Muscle layer of colon (tissue), 2 donors: Measurements from ENCODE around the gene ROBO1.

ENCODE experiments used
- H3K27ac ChIP-seq: one replicate; pipeline ENCODE4 v1.7.0; 2013; ENCODE audit warnings: low read depth, mild to moderate bottlenecking, low read length, moderate library complexity
- H3K27me3 ChIP-seq, 2 donors: one replicate each; pipeline ENCODE4 v1.7.0; 2013; ENCODE audit warnings: low read length in 2 of 2, mild to moderate bottlenecking in 2 of 2; ENCODE audit not compliant: insufficient read depth in 2 of 2, control insufficient read depth in 1 of 2
- H3K36me3 ChIP-seq: one replicate; pipeline ENCODE4 v1.7.0; 2013; ENCODE audit warnings: mild to moderate bottlenecking, low read length; ENCODE audit not compliant: insufficient read depth
- H3K4me1 ChIP-seq: one replicate; pipeline ENCODE4 v1.7.0; 2013; ENCODE audit warnings: mild to moderate bottlenecking, low read length; ENCODE audit not compliant: insufficient read depth
- H3K4me3 ChIP-seq, 2 donors: one replicate each; pipeline ENCODE4 v1.7.0; 2013; ENCODE audit warnings: low read length in 2 of 2, low read depth in 1 of 2, mild to moderate bottlenecking in 1 of 2, moderate library complexity in 1 of 2
- H3K9ac ChIP-seq: one replicate; pipeline ENCODE4 v1.7.0; 2013; ENCODE audit warnings: low read length
- H3K9me3 ChIP-seq: one replicate; pipeline ENCODE4 v1.7.0; 2013; ENCODE audit warnings: mild to moderate bottlenecking, low read length
- donor health status: abdominal sarcoma.
- donor health status: Adenocarcinoma of cecum.

Gene ROBO1

DNA sequence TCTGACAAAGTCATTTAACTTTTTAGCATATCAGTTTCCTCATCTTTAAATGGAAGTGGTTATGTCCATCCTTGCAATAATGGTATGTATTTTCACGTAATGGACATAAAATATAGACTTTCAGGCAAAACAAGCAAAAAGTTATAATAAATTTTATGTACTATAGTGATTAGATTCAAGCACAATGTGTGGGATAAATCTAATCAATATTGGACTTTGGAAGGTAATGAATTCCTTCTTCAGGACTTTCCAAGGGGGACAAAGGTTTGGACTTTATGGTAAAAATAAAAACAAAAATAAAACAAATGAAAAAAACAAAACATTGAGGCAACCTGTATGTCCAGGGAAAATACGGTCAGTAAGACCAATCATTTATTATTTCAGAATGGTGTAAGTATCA is 357.7 kb downstream of the ROBO1 start:
- no peak overlapping the region for H3K27ac ChIP-seq
- H3K4me3 ChIP-seq: no peak overlapping the region
- H3K9ac ChIP-seq: no peak overlapping the region
- H3K36me3 ChIP-seq: no peaks in the 10 kb centered on the region
- H3K4me1 ChIP-seq: no peaks in the 10 kb centered on the region
- no peaks in the 10 kb centered on the region for H3K27me3 ChIP-seq
- no peaks in the 10 kb centered on the region for H3K9me3 ChIP-seq

DNA sequence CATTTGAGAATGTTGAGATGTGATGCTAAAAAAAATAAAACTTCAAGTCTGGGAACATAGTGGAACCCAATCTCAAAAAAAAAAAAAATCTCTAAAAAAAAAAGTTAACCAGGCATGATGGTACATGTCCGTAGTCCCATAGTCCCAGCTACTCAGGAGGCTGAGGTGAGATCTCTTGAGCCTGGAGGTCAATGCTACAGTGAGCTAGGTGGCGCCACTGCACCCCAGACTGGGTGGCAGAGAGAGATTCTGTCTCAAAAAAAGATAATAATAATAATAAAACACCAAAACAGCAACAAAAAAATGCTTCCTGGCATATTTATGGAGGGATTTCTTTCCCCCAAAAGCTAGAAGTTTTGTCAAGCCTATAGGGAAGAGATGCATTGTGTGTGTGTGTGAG is 361.6 kb downstream of the ROBO1 start:
- Histone ChIP-seq H3K4me3 (no peak overlapping the region), H3K9me3 (no peaks in the 10 kb centered on the region), H3K27me3 (no peaks in the 10 kb centered on the region), H3K27ac (no peak overlapping the region), H3K36me3 (no peaks in the 10 kb centered on the region), H3K4me1 (no peaks in the 10 kb centered on the region), H3K9ac (no peak overlapping the region)

DNA sequence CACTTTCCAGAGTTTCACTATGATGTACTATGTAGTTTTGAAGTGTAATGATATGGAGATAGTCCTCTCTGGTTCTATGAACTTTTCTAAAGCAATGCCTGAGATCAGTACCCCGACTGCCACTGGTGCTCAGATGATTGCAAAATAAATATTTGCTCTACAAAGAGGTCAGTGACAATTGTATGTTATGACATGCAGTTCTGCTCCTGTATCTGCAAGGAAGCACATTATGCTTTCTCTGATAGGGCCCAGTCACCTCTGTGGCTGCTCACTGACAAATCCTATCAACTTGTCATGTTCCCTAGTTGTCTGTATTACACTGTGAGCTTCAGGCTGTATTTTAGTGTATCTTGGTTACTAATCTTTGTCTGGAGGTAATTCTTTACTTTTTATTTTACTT is 362.6 kb downstream of the ROBO1 start:
- H3K27me3 ChIP-seq: no peaks in the 10 kb centered on the region
- no peak overlapping the region for H3K4me3 ChIP-seq
- H3K27ac ChIP-seq: no peak overlapping the region
- no peak overlapping the region for H3K9ac ChIP-seq
- no peaks in the 10 kb centered on the region for H3K36me3 ChIP-seq
- no peaks in the 10 kb centered on the region for H3K4me1 ChIP-seq
- H3K9me3 ChIP-seq: no peaks in the 10 kb centered on the region

DNA sequence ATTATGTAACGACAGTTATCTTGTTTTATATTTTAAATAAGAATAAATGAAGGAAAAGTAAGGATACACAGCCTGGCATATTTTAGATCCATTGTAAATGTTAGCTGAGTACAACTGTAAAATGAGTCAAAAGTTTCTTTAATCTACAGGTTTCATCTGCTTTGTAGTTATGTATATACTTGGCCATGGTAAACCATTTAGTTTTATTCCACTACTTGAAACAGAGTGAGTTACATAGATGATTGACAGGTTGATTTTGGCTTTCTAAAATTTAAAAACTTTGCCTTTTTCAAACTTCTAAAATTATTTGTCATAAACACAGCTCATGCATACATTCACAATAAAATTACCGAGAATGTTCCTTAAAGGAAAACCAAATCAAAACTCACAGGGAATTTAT is 371.2 kb downstream of the ROBO1 start:
- Histone ChIP-seq H3K4me3 (no peak overlapping the region), H3K36me3 (no peaks in the 10 kb centered on the region), H3K9ac (no peak overlapping the region), H3K4me1 (no peaks in the 10 kb centered on the region), H3K9me3 (no peaks in the 10 kb centered on the region), H3K27ac (no peak overlapping the region), H3K27me3 (no peaks in the 10 kb centered on the region)

DNA sequence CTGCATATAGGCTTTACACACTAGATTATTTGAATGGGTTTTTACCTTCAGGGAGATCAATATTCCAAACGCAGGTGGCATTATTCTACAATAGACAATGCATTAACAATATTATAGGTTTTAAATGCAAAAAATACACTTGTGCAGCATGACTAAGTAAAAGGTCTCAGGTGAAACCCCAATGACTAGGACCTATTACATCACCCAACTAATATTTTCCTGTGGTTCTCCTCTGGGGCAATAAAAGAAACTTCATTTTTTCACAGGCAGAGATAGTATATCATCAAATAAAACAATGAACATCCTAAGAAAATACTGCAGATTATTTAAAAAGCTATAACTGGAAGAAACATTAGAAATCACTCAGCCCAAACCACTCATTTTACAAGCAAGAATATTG is 375.3 kb downstream of the ROBO1 start:
- no peaks in the 10 kb centered on the region for H3K27me3 ChIP-seq
- no peak overlapping the region for H3K27ac ChIP-seq
- H3K36me3 ChIP-seq: no peaks in the 10 kb centered on the region
- no peak overlapping the region for H3K9ac ChIP-seq
- H3K4me3 ChIP-seq: no peak overlapping the region
- no peaks in the 10 kb centered on the region for H3K4me1 ChIP-seq
- no peaks in the 10 kb centered on the region for H3K9me3 ChIP-seq

DNA sequence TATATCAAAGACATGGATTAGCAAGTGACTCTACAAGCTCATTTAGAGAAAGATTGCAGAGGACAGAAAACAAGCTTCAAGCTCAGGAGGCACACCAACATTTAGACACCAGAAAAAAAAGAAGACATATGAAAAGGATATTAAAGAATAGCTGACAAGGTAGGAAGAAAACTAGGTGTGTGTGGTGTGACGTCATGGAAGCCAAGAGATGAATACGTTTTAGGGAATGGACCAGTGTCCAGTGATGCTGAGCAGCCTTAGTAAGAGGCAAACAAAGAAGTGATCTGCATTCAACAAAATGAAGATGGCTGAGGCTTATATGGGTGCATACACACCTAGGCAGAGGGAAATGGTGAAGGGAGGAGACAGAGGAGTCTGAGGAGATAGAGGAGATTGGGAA is 377.4 kb downstream of the ROBO1 start:
- no peaks in the 10 kb centered on the region for H3K9me3 ChIP-seq
- H3K27ac ChIP-seq: no peak overlapping the region
- H3K4me1 ChIP-seq: no peaks in the 10 kb centered on the region
- no peaks in the 10 kb centered on the region for H3K27me3 ChIP-seq
- H3K4me3 ChIP-seq: no peak overlapping the region
- no peaks in the 10 kb centered on the region for H3K36me3 ChIP-seq
- H3K9ac ChIP-seq: no peak overlapping the region

DNA sequence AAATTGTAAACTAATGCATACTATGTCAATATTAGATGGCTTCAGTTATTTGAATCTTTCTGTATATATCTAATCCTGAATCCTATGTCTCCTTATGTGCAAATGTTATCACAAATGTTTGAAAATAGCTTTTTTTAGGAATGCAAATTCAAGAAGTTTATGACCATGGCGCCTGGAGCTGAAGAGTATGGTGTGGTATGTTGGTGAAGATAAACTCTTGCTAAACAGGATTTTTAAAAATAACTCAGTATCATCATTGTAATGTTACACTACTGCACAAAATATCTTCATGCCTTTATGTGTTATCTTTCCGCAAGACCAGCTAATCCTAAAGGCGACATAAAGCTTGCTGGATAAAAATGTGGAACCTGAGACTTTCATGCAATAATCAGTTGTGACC is 382.6 kb downstream of the ROBO1 start:
- Histone ChIP-seq H3K4me1 (no peaks in the 10 kb centered on the region), H3K36me3 (no peaks in the 10 kb centered on the region), H3K27me3 (no peaks in the 10 kb centered on the region), H3K9me3 (no peaks in the 10 kb centered on the region), H3K4me3 (no peak overlapping the region), H3K27ac (no peak overlapping the region), H3K9ac (no peak overlapping the region)

DNA sequence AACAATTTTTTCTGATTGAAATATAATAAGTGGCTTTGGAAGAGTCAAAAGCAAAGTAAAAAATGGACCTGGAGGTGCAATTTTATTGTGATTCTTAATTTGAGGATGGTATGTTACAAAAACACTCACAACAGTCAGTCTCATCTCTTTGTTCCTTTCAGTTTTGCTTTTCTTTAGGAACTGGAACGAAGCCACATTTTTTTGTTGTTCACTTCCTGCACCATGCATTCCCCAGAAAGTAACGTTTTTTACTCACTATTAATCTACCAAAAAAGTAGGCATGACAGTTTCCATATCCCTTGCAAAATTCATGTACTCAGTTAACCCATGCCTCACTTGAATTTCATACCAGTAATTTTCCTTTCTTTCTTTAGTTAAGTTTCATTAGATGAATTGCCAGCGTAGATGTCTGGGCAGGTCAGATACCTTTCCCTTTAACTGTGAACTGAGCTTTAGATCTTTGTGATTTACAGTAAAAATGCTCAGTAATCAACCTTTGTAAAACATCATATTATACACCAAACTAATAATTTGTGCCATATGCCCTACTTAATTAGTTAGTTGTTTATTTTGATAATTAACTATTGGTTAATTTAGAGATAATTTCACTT is 384.3 kb downstream of the ROBO1 start:
- H3K9ac ChIP-seq: no peak overlapping the region
- H3K4me3 ChIP-seq: no peak overlapping the region
- H3K4me1 ChIP-seq: no peaks in the 10 kb centered on the region
- H3K27ac ChIP-seq: no peak overlapping the region
- H3K9me3 ChIP-seq: no peaks in the 10 kb centered on the region
- H3K27me3 ChIP-seq: no peaks in the 10 kb centered on the region
- no peaks in the 10 kb centered on the region for H3K36me3 ChIP-seq

DNA sequence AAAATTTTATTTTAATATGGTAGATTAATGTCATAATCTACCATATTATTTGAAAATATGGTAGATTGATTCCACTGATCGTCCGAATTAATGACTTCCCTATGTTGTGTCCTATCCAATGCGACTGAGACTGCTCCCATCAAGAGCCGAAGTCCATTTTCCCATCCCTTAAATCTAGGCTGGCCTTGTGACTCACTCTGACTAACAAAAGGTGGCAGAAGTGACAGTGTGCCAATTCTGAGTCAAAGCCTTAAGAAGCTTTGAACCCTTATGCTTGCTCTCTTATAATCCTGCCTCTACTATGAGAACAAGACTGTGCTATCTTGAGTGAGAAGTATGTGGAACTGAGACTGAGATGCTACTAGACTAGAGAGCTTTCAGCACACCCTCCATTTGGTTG is 387.2 kb downstream of the ROBO1 start:
- Histone ChIP-seq H3K4me1 (no peaks in the 10 kb centered on the region), H3K9me3 (no peaks in the 10 kb centered on the region), H3K27me3 (no peaks in the 10 kb centered on the region), H3K9ac (no peak overlapping the region), H3K27ac (no peak overlapping the region), H3K36me3 (no peaks in the 10 kb centered on the region), H3K4me3 (no peak overlapping the region)

DNA sequence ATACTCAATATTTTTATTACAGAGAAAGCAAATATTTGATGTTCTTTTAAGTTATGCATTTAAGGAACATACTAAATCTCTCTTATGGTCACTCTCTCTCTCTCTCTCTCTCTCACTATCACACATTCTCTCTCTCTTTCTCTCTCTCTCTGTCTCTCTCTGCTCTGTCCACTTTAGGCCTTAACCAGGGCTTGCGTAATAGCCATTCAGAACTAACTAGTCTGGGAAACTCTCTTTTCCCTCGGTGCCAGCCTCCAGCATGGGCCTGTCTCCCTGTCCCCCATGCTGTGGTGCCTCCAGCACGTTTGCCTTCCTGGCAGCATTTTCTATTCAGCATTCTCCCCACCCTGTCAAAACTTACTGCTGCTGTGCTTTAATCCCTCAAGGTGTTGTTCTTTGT is 389.7 kb downstream of the ROBO1 start:
- Histone ChIP-seq H3K9me3 (no peaks in the 10 kb centered on the region), H3K4me1 (no peaks in the 10 kb centered on the region), H3K36me3 (no peaks in the 10 kb centered on the region), H3K27me3 (no peaks in the 10 kb centered on the region), H3K27ac (no peak overlapping the region), H3K9ac (no peak overlapping the region), H3K4me3 (no peak overlapping the region)

DNA sequence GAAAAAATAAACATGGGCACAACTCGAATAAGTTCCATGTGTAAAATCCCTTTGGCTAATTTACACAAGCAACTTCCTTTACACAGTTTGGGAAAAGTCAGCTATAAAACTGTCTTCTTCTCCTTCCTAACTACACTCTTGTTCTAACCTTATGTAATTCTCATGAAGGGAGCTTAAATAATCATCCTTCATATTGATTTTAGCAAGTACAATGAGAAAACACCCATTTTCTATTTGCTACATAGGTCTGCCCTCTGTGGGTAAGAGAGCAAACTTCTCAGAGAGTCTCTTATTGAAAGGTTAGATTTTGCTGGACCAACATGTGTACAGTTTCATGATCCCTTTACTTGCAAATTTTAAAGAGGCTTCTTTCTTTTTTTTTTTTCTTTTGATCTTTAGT is 398.5 kb downstream of the ROBO1 start:
- Histone ChIP-seq H3K27ac (no peak overlapping the region), H3K4me1 (peaks cover 12% of the 10 kb centered on the region), H3K36me3 (no peaks in the 10 kb centered on the region), H3K4me3 (no peak overlapping the region), H3K9ac (no peak overlapping the region), H3K9me3 (no peaks in the 10 kb centered on the region), H3K27me3 (no peaks in the 10 kb centered on the region)

DNA sequence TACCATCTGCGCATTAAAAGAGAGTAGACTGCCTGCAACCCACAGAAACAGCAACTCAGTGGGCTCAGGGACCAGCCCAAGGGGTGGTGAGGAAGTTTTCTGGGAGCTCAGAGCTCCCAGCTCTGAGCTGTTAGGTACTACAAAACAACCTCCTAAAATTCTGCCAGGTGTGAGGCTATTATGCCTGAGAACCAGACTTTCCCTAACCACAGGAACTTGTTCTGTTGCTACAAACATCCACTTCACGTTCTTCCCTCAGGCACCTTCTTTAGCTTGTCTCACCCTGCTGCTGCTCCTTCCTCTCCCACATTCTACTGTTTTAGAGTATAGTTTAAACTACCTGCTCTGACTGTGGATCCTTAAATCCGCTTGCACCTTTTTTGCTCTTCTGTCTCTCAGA is 399.4 kb downstream of the ROBO1 start:
- H3K4me1 ChIP-seq: peaks cover 12% of the 10 kb centered on the region
- no peak overlapping the region for H3K27ac ChIP-seq

More for the DNA sequence above, 399.4 kb downstream of the ROBO1 start:
- H3K36me3 ChIP-seq: no peaks in the 10 kb centered on the region
- no peaks in the 10 kb centered on the region for H3K9me3 ChIP-seq
- H3K4me3 ChIP-seq: no peak overlapping the region
- H3K27me3 ChIP-seq: no peaks in the 10 kb centered on the region
- no peak overlapping the region for H3K9ac ChIP-seq
